ENCODE data around the gene MAMDC2.

DNA sequence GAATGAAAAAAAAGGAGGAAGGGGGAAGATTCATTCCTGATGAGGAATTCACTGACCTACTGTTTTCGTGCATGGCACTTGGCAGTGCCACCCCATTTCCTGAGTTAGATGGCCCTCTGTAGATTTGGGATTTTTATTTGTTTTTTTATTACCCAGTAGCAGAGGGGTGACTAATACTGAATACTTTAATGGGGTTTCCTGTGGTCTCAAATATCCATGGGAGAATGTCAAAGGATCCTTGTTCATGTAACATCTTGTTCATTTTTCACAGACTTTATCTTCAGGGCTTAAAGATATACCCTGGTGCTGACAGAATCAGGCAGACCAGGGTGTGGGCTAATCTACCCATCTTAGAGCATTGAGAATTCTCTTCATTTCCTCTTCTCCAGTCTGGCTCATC is 93.0 kb downstream of the MAMDC2 start:
- no peak for TF ChIP-seq POLR2A (IDR thresholded peaks at IDR 0.05)
- TF ChIP-seq, protein P1, sequence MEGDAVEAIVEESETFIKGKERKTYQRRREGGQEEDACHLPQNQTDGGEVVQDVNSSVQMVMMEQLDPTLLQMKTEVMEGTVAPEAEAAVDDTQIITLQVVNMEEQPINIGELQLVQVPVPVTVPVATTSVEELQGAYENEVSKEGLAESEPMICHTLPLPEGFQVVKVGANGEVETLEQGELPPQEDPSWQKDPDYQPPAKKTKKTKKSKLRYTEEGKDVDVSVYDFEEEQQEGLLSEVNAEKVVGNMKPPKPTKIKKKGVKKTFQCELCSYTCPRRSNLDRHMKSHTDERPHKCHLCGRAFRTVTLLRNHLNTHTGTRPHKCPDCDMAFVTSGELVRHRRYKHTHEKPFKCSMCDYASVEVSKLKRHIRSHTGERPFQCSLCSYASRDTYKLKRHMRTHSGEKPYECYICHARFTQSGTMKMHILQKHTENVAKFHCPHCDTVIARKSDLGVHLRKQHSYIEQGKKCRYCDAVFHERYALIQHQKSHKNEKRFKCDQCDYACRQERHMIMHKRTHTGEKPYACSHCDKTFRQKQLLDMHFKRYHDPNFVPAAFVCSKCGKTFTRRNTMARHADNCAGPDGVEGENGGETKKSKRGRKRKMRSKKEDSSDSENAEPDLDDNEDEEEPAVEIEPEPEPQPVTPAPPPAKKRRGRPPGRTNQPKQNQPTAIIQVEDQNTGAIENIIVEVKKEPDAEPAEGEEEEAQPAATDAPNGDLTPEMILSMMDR (IDR thresholded peaks at IDR 0.05): no peak
